ENCODE results near the gene CDH18.

CDH18 gene

GRCh38 chr5:20032896-20033295 lies 44.9 kb upstream of the CDH18 start:
- no peaks in the 10 kb centered on the region for H3K36me3 ChIP-seq (ENCODE audit: low read length)
- H3K27me3 ChIP-seq (ENCODE audit: low read length), result no peaks in the 10 kb centered on the region
- peak overlapping the region; percentile 48 for H3K4me2 ChIP-seq (ENCODE audit: low read depth, low read length, poor library complexity, severe bottlenecking)
- peak overlapping the region; percentile 61 for H3K27ac ChIP-seq (ENCODE audit: low read depth, low read length)
- peaks cover 6% of the 10 kb centered on the region; the same call in 1 of the 2 replicates for H3K9me3 ChIP-seq (ENCODE audit: insufficient read depth, low read length)
- H4K20me1 ChIP-seq (ENCODE audit: low read depth, low read length), result no peaks in the 10 kb centered on the region
- H2AFZ ChIP-seq (ENCODE audit: low read depth, low read length, severe bottlenecking), result peak overlapping the region; percentile 76
- TF ChIP-seq CTCF (IDR thresholded peaks at IDR 0.05; ENCODE audit: insufficient read depth, low read length, poor library complexity, severe bottlenecking) (no peak), EZH2phosphoT487 (conservative IDR thresholded peaks at IDR 0.05; ENCODE audit: low read length) (no peak)
- peak overlapping the region; percentile 15 for H3K9ac ChIP-seq (ENCODE audit: low read length)
- H3K4me3 ChIP-seq (ENCODE audit: insufficient read depth, low read length, poor library complexity, severe bottlenecking), result peak overlapping the region; percentile 40
- no peaks in the 10 kb centered on the region for H3K9me2 ChIP-seq (replicated peaks; ENCODE audit: insufficient read depth, low read length)
- H3F3A ChIP-seq (ENCODE audit: insufficient read depth), result no peaks in the 10 kb centered on the region
- no peaks in the 10 kb centered on the region for H3K79me2 ChIP-seq (ENCODE audit: insufficient read depth, low read length)

GRCh38 chr5:20030125-20030524 lies 42.1 kb upstream of the CDH18 start:
- no peaks in the 10 kb centered on the region for H3K36me3 ChIP-seq (ENCODE audit: low read length)
- no peaks in the 10 kb centered on the region for H3K9me2 ChIP-seq (replicated peaks; ENCODE audit: insufficient read depth, low read length)
- H3K9me3 ChIP-seq (ENCODE audit: insufficient read depth, low read length), result no peaks in the 10 kb centered on the region
- H3K4me3 ChIP-seq (ENCODE audit: insufficient read depth, low read length, poor library complexity, severe bottlenecking), result no peak overlapping the region
- no peak overlapping the region for H3K9ac ChIP-seq (ENCODE audit: low read length)
- no peak overlapping the region for H3K4me2 ChIP-seq (ENCODE audit: low read depth, low read length, poor library complexity, severe bottlenecking)
- peak overlapping the region; percentile 13 for H2AFZ ChIP-seq (ENCODE audit: low read depth, low read length, severe bottlenecking)
- no peaks in the 10 kb centered on the region for H3K27me3 ChIP-seq (ENCODE audit: low read length)
- no peak overlapping the region for H3K27ac ChIP-seq (ENCODE audit: low read depth, low read length)
- no peaks in the 10 kb centered on the region for H3F3A ChIP-seq (ENCODE audit: insufficient read depth)
- no peak for TF ChIP-seq EZH2phosphoT487 (conservative IDR thresholded peaks at IDR 0.05; ENCODE audit: low read length)
- H3K79me2 ChIP-seq (ENCODE audit: insufficient read depth, low read length), result no peaks in the 10 kb centered on the region
- no peaks in the 10 kb centered on the region for H4K20me1 ChIP-seq (ENCODE audit: low read depth, low read length)

GRCh38 chr5:20029266-20029665 lies 41.3 kb upstream of the CDH18 start:
- Histone ChIP-seq H3K9me2 (replicated peaks; ENCODE audit: insufficient read depth, low read length) (no peaks in the 10 kb centered on the region), H3F3A (ENCODE audit: insufficient read depth) (no peaks in the 10 kb centered on the region), H3K36me3 (ENCODE audit: low read length) (no peaks in the 10 kb centered on the region), H3K4me2 (ENCODE audit: low read depth, low read length, poor library complexity, severe bottlenecking) (no peak overlapping the region), H3K9me3 (ENCODE audit: insufficient read depth, low read length) (no peaks in the 10 kb centered on the region), H3K79me2 (ENCODE audit: insufficient read depth, low read length) (no peaks in the 10 kb centered on the region), H3K9ac (ENCODE audit: low read length) (no peak overlapping the region), H4K20me1 (ENCODE audit: low read depth, low read length) (no peaks in the 10 kb centered on the region), H3K27ac (ENCODE audit: low read depth, low read length) (no peak overlapping the region), H3K4me3 (ENCODE audit: insufficient read depth, low read length, poor library complexity, severe bottlenecking) (no peak overlapping the region), H3K27me3 (ENCODE audit: low read length) (no peaks in the 10 kb centered on the region), H2AFZ (ENCODE audit: low read depth, low read length, severe bottlenecking) (no peak overlapping the region)
- TF ChIP-seq CTCF (IDR thresholded peaks at IDR 0.05; ENCODE audit: insufficient read depth, low read length, poor library complexity, severe bottlenecking) (no peak), EZH2phosphoT487 (conservative IDR thresholded peaks at IDR 0.05; ENCODE audit: low read length) (no peak)

GRCh38 chr5:20028506-20028905 lies 40.5 kb upstream of the CDH18 start:
- Histone ChIP-seq H3K36me3 (ENCODE audit: low read length) (no peaks in the 10 kb centered on the region), H3K9me2 (replicated peaks; ENCODE audit: insufficient read depth, low read length) (no peaks in the 10 kb centered on the region), H3K9me3 (ENCODE audit: insufficient read depth, low read length) (no peaks in the 10 kb centered on the region), H2AFZ (ENCODE audit: low read depth, low read length, severe bottlenecking) (peak overlapping the region; percentile 23), H3K27me3 (ENCODE audit: low read length) (no peaks in the 10 kb centered on the region), H3F3A (ENCODE audit: insufficient read depth) (no peaks in the 10 kb centered on the region), H3K4me3 (ENCODE audit: insufficient read depth, low read length, poor library complexity, severe bottlenecking) (no peak overlapping the region), H3K79me2 (ENCODE audit: insufficient read depth, low read length) (no peaks in the 10 kb centered on the region), H3K9ac (ENCODE audit: low read length) (no peak overlapping the region), H3K27ac (ENCODE audit: low read depth, low read length) (no peak overlapping the region), H3K4me2 (ENCODE audit: low read depth, low read length, poor library complexity, severe bottlenecking) (no peak overlapping the region), H4K20me1 (ENCODE audit: low read depth, low read length) (no peaks in the 10 kb centered on the region)
- TF ChIP-seq CTCF (IDR thresholded peaks at IDR 0.05; ENCODE audit: insufficient read depth, low read length, poor library complexity, severe bottlenecking), result no peak
- no peak for TF ChIP-seq EZH2phosphoT487 (conservative IDR thresholded peaks at IDR 0.05; ENCODE audit: low read length)

Measured in SU-DHL-6 (cell line).